ENCODE data around the gene LRP1B.

GRCh38 chr2:140942284-140942683, 1188.5 kb downstream of the LRP1B start:
- TF ChIP-seq EZH2 (IDR thresholded peaks at IDR 0.05; ENCODE audit: insufficient read depth, poor library complexity, severe bottlenecking) (no peak), EZH2phosphoT487 (IDR thresholded peaks at IDR 0.05; ENCODE audit: insufficient read depth, low read depth) (no peak)
